GM19468 (cell line): Measurements from ENCODE around the gene MAP4K5.
"Not testable (repeated sequence)": the region's sequence is repeated elsewhere in the genome, so short reads cannot be mapped to it uniquely, and the experiment has no call there.

Experiments
- ATAC-seq: cut with Tn5 transposase; IDR thresholded peaks from one replicate; pipeline ENCODE4 v1.9.1; 2021; ENCODE audit warnings: mild to moderate bottlenecking, moderate library complexity, moderate number of reproducible peaks; ENCODE audit not compliant: unreplicated experiment; ENCODE audit errors: extremely low read depth

Gene MAP4K5

GRCh38 chr14:50532502-50533240 is at the start of gene MAP4K5:
MAP4K5 (minus strand) TSS chr14:50532569; CDS start chr14:50532049, 520 bp downstream.
- ATAC-seq, result peak; percentile 93

- no peak for ATAC-seq
These were observed 46.1 kb upstream of the MAP4K5 start for GRCh38 chr14:50578433-50578832.

GRCh38 chr14:50577982-50578381 is 45.6 kb upstream of the MAP4K5 start:
- no peak for ATAC-seq

GRCh38 chr14:50575769-50576168 is 43.4 kb upstream of the MAP4K5 start:
- ATAC-seq, result no peak

- no peak for ATAC-seq
These were observed 41.5 kb upstream of the MAP4K5 start for GRCh38 chr14:50573862-50574261.

- ATAC-seq, result no peak
These were observed 37.4 kb upstream of the MAP4K5 start for GRCh38 chr14:50569714-50570274.

- ATAC-seq, result no peak
These were observed 30.5 kb upstream of the MAP4K5 start for GRCh38 chr14:50562841-50563240.

- no peak for ATAC-seq
These were observed 28.5 kb upstream of the MAP4K5 start for GRCh38 chr14:50560931-50561285.

- ATAC-seq, result no peak
These were observed 27.9 kb upstream of the MAP4K5 start, which contains the start of gene ATL1 for GRCh38 chr14:50559990-50560930. ATL1 (plus strand) TSS chr14:50560145; CDS start chr14:50560266, 121 bp downstream.

GRCh38 chr14:50552796-50553195 is 20.4 kb upstream of the MAP4K5 start:
- not testable (repeated sequence) for ATAC-seq

- ATAC-seq, result no peak
These were observed 19.5 kb upstream of the MAP4K5 start for GRCh38 chr14:50551877-50552276.

GRCh38 chr14:50550294-50550693 is 17.9 kb upstream of the MAP4K5 start:
- no peak for ATAC-seq

- ATAC-seq, result no peak
These were observed 13.2 kb upstream of the MAP4K5 start for GRCh38 chr14:50545618-50546017.

- ATAC-seq, result no peak
These were observed 12.5 kb upstream of the MAP4K5 start for GRCh38 chr14:50544911-50545310.

GRCh38 chr14:50542941-50543418 is 10.6 kb upstream of the MAP4K5 start:
- ATAC-seq, result peak; percentile 26

- ATAC-seq, result no peak
These were observed 8.8 kb upstream of the MAP4K5 start for GRCh38 chr14:50541159-50541567.

- no peak for ATAC-seq
These were observed 6.7 kb upstream of the MAP4K5 start for GRCh38 chr14:50539051-50539450.

- not testable (repeated sequence) for ATAC-seq
These were observed 5.7 kb upstream of the MAP4K5 start for GRCh38 chr14:50538034-50538433.

GRCh38 chr14:50534997-50535396 is 2.6 kb upstream of the MAP4K5 start:
- ATAC-seq, result no peak

- no peak for ATAC-seq
These were observed 2.0 kb upstream of the MAP4K5 start for GRCh38 chr14:50534416-50534815.

GRCh38 chr14:50533806-50534205 is 1.4 kb upstream of the MAP4K5 start:
- ATAC-seq, result no peak
